ENCODE results near the gene S1PR4.

S1PR4 gene

GRCh38 chr19:3136684-3137055 lies 41.9 kb upstream of the S1PR4 start:
- no peak overlapping the region for H3K4me3 ChIP-seq (ENCODE audit: control insufficient read depth, low read depth, low read length)
- DNase-seq (ENCODE audit: low read depth), result no peak
- no peak for TF ChIP-seq CTCF (conservative IDR thresholded peaks at IDR 0.05; ENCODE audit: control insufficient read depth, insufficient read depth, low read depth, low read length)

GRCh38 chr19:3137119-3137518 lies 41.5 kb upstream of the S1PR4 start:
- no peak for DNase-seq (ENCODE audit: low read depth)
- no peak overlapping the region for H3K4me3 ChIP-seq (ENCODE audit: control insufficient read depth, low read depth, low read length)
- no peak for TF ChIP-seq CTCF (conservative IDR thresholded peaks at IDR 0.05; ENCODE audit: control insufficient read depth, insufficient read depth, low read depth, low read length)

GRCh38 chr19:3138268-3138667 lies 40.3 kb upstream of the S1PR4 start:
- no peak for TF ChIP-seq CTCF (conservative IDR thresholded peaks at IDR 0.05; ENCODE audit: control insufficient read depth, insufficient read depth, low read depth, low read length)
- no peak overlapping the region for H3K4me3 ChIP-seq (ENCODE audit: control insufficient read depth, low read depth, low read length)

GRCh38 chr19:3140667-3141038 lies 37.9 kb upstream of the S1PR4 start:
- no peak overlapping the region for H3K4me3 ChIP-seq (ENCODE audit: control insufficient read depth, low read depth, low read length)
- no peak for DNase-seq (ENCODE audit: low read depth)
- TF ChIP-seq CTCF (conservative IDR thresholded peaks at IDR 0.05; ENCODE audit: control insufficient read depth, insufficient read depth, low read depth, low read length), result no peak

More at GRCh38 chr19:3138268-3138667, 40.3 kb upstream of the S1PR4 start:
- no peak for DNase-seq (ENCODE audit: low read depth)

- peak; percentile 96 for DNase-seq (ENCODE audit: low read depth)
- no peak overlapping the region for H3K4me3 ChIP-seq (ENCODE audit: control insufficient read depth, low read depth, low read length)
- TF ChIP-seq CTCF (conservative IDR thresholded peaks at IDR 0.05; ENCODE audit: control insufficient read depth, insufficient read depth, low read depth, low read length), result no peak
Observed at GRCh38 chr19:3142292-3142670, 36.3 kb upstream of the S1PR4 start.

- TF ChIP-seq CTCF (conservative IDR thresholded peaks at IDR 0.05; ENCODE audit: control insufficient read depth, insufficient read depth, low read depth, low read length), result no peak
- no peak overlapping the region for H3K4me3 ChIP-seq (ENCODE audit: control insufficient read depth, low read depth, low read length)
- no peak for DNase-seq (ENCODE audit: low read depth)
Observed at GRCh38 chr19:3142781-3143337, 35.7 kb upstream of the S1PR4 start.
